GM12891 (cell line): ENCODE measurements around the gene ERBB3.

ENCODE experiments used
- PAX5 ChIP-seq: IDR thresholded peaks from 2 replicates; pipeline ENCODE4 v1.6.1; 2011; ENCODE audit warnings: low read length, moderate library complexity, mild to moderate bottlenecking; ENCODE audit not compliant: insufficient read depth, severe bottlenecking
- POLR2A ChIP-seq: IDR thresholded peaks from 2 replicates; pipeline ENCODE4 v1.6.1; 2011; ENCODE audit warnings: low read depth, low read length, control low read depth
- POLR2AphosphoS5 ChIP-seq: IDR thresholded peaks from 2 replicates; pipeline ENCODE4 v1.6.1; 2011; ENCODE audit warnings: low read depth, low read length, control low read depth
- TAF1 ChIP-seq: IDR thresholded peaks from 2 replicates; pipeline ENCODE4 v1.6.1; 2011; ENCODE audit warnings: low read depth, low read length, control low read depth

DNA sequence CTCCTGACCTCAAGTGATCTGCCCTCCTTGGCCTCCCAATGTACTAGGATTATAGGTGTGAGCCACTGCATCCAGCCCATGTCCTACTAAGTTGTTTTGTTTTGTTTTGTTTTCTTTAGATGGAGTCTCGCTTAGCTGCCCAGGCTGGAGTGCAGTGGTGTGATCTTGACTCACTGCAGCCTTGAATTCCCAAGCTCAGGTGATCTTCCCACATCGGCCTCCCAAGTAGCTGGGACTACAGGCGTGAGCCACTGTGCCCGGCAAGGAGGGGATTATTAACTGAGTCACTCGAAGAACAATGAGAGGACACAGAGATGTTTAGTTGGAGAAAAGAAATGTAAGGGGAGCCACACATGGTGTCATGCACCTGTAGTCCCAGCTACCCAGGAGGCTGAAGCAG lies 18.0 kb upstream of the ERBB3 start:
- TF ChIP-seq TAF1 = no peak
- TF ChIP-seq POLR2A = no peak
- no peak for TF ChIP-seq POLR2AphosphoS5
- no peak for TF ChIP-seq PAX5
